Endodermal cell (in vitro differentiated cells): ENCODE measurements around the gene RAI2. TPM values are rescaled to one million over a fixed set of nuclear protein-coding genes. Genes with fewer than 3 reads are reported as not detected.

Experiments used
- DNase-seq: peaks from one replicate; pipeline ENCODE4 v3.0.0-alpha.2; 2017
- H3K27ac ChIP-seq: 2 replicates; pipeline ENCODE4 v1.5.1; 2013; ENCODE audit warnings: mild to moderate bottlenecking, low read depth, low read length, moderate library complexity
- H3K27me3 ChIP-seq: 2 replicates; pipeline ENCODE4 v1.6.1; 2013; ENCODE audit warnings: mild to moderate bottlenecking, low read length, moderate library complexity; ENCODE audit not compliant: insufficient read depth, control insufficient read depth, poor library complexity, severe bottlenecking
- H3K36me3 ChIP-seq: 2 replicates; pipeline ENCODE4 v1.7.0; 2013; ENCODE audit warnings: mild to moderate bottlenecking, low read length, moderate library complexity; ENCODE audit not compliant: control insufficient read depth, insufficient read depth
- H3K4me1 ChIP-seq: one replicate; pipeline ENCODE4 v1.7.0; 2013; ENCODE audit warnings: low read length; ENCODE audit not compliant: control insufficient read depth, insufficient read depth
- H3K4me3 ChIP-seq: 2 replicates; pipeline ENCODE4 v1.5.1; 2013; ENCODE audit warnings: mild to moderate bottlenecking, low read length, moderate library complexity
- H3K9ac ChIP-seq: 2 replicates; pipeline ENCODE4 v1.6.1; 2013; ENCODE audit warnings: mild to moderate bottlenecking, low read length, moderate library complexity; ENCODE audit not compliant: poor library complexity, severe bottlenecking; ENCODE audit errors: extremely low read depth
- H3K9me3 ChIP-seq: 2 replicates; pipeline ENCODE4 v1.6.1; 2013; ENCODE audit warnings: mild to moderate bottlenecking, low read length, moderate library complexity; ENCODE audit not compliant: control insufficient read depth
- H3K27ac Mint-ChIP-seq: 2 replicates; pipeline ENCODE4 v1.8.0; 2020; ENCODE audit warnings: mixed read lengths
- H3K27me3 Mint-ChIP-seq: 2 replicates; pipeline ENCODE4 v1.8.0; 2021; ENCODE audit warnings: mild to moderate bottlenecking, mixed read lengths; ENCODE audit not compliant: insufficient read depth
- H3K36me3 Mint-ChIP-seq: 2 replicates; pipeline ENCODE4 v1.8.0; 2020; ENCODE audit warnings: low read depth, mixed read lengths
- H3K4me1 Mint-ChIP-seq: 2 replicates; pipeline ENCODE4 v1.8.0; 2020; ENCODE audit warnings: mixed read lengths
- H3K4me3 Mint-ChIP-seq: 2 replicates; pipeline ENCODE4 v1.8.0; 2020; ENCODE audit warnings: mild to moderate bottlenecking, moderate library complexity, mixed read lengths
- H3K9me3 Mint-ChIP-seq: 2 replicates; pipeline ENCODE4 v1.8.0; 2020; ENCODE audit warnings: mild to moderate bottlenecking, mixed read lengths
- WGBS, 2 experiments: methylation state at CpG; one replicate each; pipeline versions ENCODE4 v1.1.5 to v1.1.7; 2013; ENCODE audit warnings: missing lambda C conversion rate in 2 of 2, mixed read lengths in 1 of 2; ENCODE audit not compliant: insufficient coverage in 1 of 2, insufficient read length in 1 of 2; 5-methylcytosine and 5-hydroxymethylcytosine counted together
- total RNA-seq, 2 donors: library from RNA; stranded (reverse); fragmentation: NEBNext Ultra II Directional in 1 of 2; extraction: Animal tissue kit (Norgen Biotek cat#: 25700) in 1 of 2; gene quantifications; 2 replicates in 1 of 2; 3 replicates in 1 of 2; pipeline ENCODE4 v1.2.1, GENCODE V29; 2021
- TF ChIP-seq, protein P1 (sequence below): fragments of 200-600 bp; sonication (generic); conservative IDR thresholded peaks from 2 replicates; pipeline ENCODE4 v1.5.0; 2021; ENCODE audit warnings: antibody characterized with exemption, mild to moderate bottlenecking

RAI2 gene
- total RNA-seq, 2 donors from 2014 or later, result 4.8 to 5.8 TPM

DNA sequence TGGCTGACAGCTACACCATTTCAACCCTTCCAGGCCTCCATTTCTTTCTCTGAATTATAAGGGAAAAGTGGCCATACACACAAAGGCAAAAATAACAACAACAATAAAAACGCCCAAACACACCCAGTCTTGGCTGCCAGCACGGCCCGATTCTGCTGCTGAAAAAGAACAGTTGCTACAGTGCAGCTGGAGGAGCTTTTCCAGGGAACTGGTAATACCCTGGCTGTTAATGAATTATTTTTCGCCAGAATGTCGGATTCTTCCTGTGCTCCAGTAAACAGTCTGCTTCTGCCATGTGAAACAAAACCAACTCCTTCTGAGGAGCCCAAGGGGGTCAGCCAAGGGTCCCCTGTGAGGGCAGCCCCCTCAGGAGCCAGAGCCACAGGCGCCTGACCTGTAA, 6.6 kb downstream of the RAI2 start:
- Mint-ChIP-seq H3K4me3 (no peak overlapping the region), H3K4me1 (peaks cover 7% of the 10 kb centered on the region), H3K27ac (no peak overlapping the region), H3K27me3 (peaks cover 49% of the 10 kb centered on the region), H3K9me3 (peaks cover 18% of the 10 kb centered on the region), H3K36me3 (no peaks in the 10 kb centered on the region)
- Histone ChIP-seq H3K4me3 (no peak overlapping the region), H3K36me3 (no peaks in the 10 kb centered on the region), H3K27ac (no peak overlapping the region), H3K27me3 (peaks cover 28% of the 10 kb centered on the region), H3K9ac (no peak overlapping the region), H3K4me1 (peaks cover 4% of the 10 kb centered on the region), H3K9me3 (no peaks in the 10 kb centered on the region)
- DNase-seq, result no peak
- TF ChIP-seq, protein P1, sequence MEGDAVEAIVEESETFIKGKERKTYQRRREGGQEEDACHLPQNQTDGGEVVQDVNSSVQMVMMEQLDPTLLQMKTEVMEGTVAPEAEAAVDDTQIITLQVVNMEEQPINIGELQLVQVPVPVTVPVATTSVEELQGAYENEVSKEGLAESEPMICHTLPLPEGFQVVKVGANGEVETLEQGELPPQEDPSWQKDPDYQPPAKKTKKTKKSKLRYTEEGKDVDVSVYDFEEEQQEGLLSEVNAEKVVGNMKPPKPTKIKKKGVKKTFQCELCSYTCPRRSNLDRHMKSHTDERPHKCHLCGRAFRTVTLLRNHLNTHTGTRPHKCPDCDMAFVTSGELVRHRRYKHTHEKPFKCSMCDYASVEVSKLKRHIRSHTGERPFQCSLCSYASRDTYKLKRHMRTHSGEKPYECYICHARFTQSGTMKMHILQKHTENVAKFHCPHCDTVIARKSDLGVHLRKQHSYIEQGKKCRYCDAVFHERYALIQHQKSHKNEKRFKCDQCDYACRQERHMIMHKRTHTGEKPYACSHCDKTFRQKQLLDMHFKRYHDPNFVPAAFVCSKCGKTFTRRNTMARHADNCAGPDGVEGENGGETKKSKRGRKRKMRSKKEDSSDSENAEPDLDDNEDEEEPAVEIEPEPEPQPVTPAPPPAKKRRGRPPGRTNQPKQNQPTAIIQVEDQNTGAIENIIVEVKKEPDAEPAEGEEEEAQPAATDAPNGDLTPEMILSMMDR, result no peak
- 87 to 94% methylated on average over 2 to 6 of the region's 6 CpGs for WGBS, 2 experiments

- no peak overlapping the region for H3K4me3 Mint-ChIP-seq
- 87% methylated on average over 2 of the region's 2 CpGs; no CpG with 5 or more reads in 1 of the 2 experiments for WGBS, 2 experiments
- Histone ChIP-seq H3K4me1 (peaks cover 4% of the 10 kb centered on the region), H3K27ac (no peak overlapping the region), H3K9me3 (no peaks in the 10 kb centered on the region), H3K9ac (no peak overlapping the region), H3K4me3 (no peak overlapping the region), H3K27me3 (peaks cover 25% of the 10 kb centered on the region), H3K36me3 (no peaks in the 10 kb centered on the region)
- TF ChIP-seq, protein P1, result no peak
- DNase-seq, result no peak
- H3K27ac Mint-ChIP-seq, result no peak overlapping the region
- peaks cover 18% of the 10 kb centered on the region for H3K9me3 Mint-ChIP-seq
- H3K36me3 Mint-ChIP-seq, result no peaks in the 10 kb centered on the region
- H3K27me3 Mint-ChIP-seq, result peaks cover 44% of the 10 kb centered on the region
- peaks cover 3% of the 10 kb centered on the region for H3K4me1 Mint-ChIP-seq
These were observed 7.0 kb downstream of the RAI2 start for GRCh38 chrX:17854069-17854468.

- no peak overlapping the region for H3K4me3 ChIP-seq
- H3K9ac ChIP-seq, result no peak overlapping the region
- Mint-ChIP-seq H3K27me3 (peaks cover 24% of the 10 kb centered on the region), H3K4me3 (no peak overlapping the region), H3K9me3 (peaks cover 30% of the 10 kb centered on the region), H3K27ac (no peak overlapping the region), H3K4me1 (no peaks in the 10 kb centered on the region), H3K36me3 (no peaks in the 10 kb centered on the region)
- H3K27ac ChIP-seq, result no peak overlapping the region
- WGBS, 2 experiments, result 93 to 100% methylated on average over 1 to 7 of the region's 7 CpGs
- no peak for DNase-seq
- peaks cover 3% of the 10 kb centered on the region for H3K27me3 ChIP-seq
- H3K36me3 ChIP-seq, result no peaks in the 10 kb centered on the region
- no peaks in the 10 kb centered on the region for H3K9me3 ChIP-seq
- H3K4me1 ChIP-seq, result no peaks in the 10 kb centered on the region
- TF ChIP-seq, protein P1, result no peak
These were observed 9.2 kb downstream of the RAI2 start for GRCh38 chrX:17851874-17852273.
